Measurements from ENCODE around the gene MED20. TPM values are rescaled to one million over a fixed set of nuclear protein-coding genes. Genes with fewer than 3 reads are reported as not detected.

Gene MED20
- total RNA-seq, 2 donors from 2014 or later = 18.5 to 18.8 TPM

DNA sequence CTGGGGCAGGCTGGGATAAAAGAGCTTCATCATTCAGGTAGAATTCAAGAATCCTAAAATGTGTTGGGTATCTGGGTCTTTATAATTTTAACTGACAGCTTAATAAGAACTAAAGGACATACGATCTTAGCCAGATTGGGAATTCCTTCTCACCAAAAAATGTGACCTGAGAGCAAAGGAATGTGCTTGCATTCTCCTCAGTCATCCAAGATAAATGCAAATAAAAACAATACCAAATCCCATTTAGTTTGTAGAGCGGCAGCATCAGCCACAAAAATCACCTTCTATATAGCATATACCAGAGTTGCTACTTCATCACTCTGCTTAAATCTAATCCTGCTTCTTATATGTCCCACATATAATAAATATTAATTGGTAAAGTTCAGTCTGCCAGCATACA, 42.7 kb downstream of the MED20 start:
- DNase-seq = no peak
- intact Hi-C loops (cut with DNase I, micrococcal nuclease) = no loop called here
- ATAC-seq = no peak

DNA sequence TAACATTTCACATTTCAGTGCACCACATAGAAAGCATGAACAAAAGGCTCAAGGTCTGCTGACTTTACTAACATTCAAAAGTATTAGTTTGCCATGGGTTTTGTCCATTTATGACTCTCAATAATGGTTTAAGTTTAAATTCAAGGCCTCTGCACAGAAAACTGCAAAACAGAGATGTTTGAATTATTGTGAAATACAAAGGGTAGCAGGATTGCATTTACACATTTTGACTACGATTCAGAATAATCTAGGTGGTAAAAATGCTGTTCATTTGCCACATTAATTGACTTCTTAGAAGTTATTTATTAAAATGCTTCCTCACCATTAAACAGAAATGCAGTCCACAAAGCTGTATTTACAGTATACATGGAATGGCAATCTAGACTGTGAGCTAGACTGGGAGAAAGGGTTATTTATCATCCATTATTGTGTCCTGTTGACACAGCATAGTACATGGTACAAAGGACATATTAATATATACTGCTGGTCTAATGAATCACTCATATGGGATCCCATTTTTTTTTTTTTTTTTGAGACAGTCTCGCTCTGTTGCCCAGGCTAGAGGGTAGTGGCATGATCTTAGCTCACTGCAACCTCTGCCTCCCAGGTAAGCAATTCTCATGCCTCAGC, 43.8 kb downstream of the MED20 start:
- no peak for ATAC-seq
- intact Hi-C loops (cut with DNase I, micrococcal nuclease) = no loop called here
- DNase-seq = no peak

DNA sequence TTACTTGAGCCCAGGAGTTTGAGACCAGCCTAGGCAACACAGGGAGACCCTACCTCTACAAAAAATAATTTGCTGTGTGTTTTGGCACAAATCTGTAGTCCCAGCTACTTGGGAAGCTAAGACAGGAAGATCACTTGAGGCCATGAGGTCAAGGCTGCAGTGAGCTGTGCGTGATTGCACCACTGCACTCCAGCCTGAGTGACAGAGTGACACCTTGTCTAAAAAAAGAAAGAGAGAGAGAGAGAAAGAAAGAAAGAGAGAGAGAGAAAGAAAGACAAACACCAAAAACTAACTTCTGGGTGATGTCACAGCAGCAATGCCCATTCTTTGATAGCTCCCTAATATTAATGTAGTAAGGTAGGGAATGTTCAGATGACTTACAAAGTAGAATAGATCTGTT, 46.2 kb downstream of the MED20 start:
- DNase-seq = no peak
- no peak for ATAC-seq
- intact Hi-C loops (cut with DNase I, micrococcal nuclease) = no loop called here

DNA sequence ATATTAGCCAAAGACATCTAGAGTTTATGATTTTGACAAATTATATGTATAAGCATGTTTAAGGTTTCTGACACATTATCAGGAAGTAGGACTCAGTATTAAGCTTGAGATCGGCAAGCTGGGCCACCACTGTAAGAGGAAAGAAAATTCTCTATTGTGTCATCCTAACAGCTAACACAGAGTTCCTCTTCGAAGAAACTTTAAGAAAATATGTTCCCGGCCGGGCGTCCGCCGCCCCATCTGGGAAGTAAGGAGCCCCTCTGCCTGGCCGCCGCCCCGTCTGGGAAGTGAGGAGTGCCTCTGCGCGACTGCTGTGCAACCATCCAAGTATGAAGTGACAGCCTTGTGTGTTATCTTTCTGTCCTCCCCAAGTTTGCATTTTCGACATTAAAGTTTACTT, 48.8 kb downstream of the MED20 start:
- DNase-seq (no peak), ATAC-seq (no peak)
- intact Hi-C loops (cut with DNase I, micrococcal nuclease) = no loop called here

DNA sequence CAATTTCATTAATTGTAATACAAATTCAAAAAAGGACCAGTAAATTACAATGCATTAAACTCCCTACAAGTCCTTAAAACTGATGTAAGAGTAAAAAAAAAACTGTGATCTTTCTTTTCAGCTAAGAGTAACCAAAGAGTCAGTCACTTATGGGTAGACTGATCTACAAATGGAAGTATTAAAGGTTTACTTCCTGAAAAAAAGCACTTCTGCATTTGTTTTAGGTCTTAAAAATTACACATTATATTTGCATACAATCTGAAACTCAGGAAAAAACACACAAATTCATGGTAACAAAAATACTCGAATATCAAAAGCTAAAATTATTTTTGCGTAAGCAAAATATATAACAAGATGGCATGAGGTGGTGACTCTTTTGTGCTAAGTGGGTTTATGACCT, 49.2 kb downstream of the MED20 start:
- ATAC-seq (no peak), DNase-seq (no peak)
- intact Hi-C loops (cut with DNase I, micrococcal nuclease) = no loop called here

DNA sequence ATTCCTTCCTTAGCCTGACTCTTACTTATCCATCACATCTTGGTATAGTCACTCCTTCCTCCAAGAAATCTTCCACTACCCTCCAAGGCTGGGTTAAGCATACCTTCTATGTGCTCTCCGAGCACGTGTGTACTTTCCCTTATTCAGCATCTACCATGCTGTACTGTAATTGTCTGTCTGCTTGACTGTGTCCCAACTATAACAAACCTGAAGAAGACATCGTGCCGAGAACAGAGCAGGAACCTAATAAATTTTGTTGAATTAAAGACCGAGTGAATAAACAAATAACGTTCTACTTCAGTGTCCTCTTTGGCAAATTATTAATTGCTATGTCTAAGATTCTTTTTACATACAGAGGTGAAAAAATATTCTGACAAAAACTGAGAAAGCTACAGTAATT, 61.6 kb downstream of the MED20 start:
- intact Hi-C loops (cut with DNase I, micrococcal nuclease) = no loop called here
- DNase-seq (no peak), ATAC-seq (no peak)

DNA sequence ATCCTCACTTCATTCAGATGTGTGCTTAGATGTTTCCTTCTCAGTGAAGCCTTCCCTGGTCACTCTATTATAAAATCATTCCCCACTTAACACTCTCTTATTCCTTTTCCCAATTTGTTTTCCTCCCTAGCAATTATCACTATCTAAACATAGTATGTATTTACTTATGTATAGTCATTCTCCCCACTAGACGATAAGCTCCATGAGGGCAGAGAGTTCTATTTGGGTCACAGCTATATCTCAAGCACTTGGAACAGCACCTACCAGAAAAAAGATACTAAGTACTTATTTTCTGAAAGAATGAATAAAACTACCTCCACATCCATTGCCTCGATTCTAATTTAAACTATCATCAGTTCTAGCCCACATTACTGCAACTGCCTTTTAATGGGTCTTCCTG, 62.2 kb downstream of the MED20 start:
- intact Hi-C loops (cut with DNase I, micrococcal nuclease) = no loop called here
- ATAC-seq (no peak), DNase-seq (no peak)

Other genes starting within 250 kb of the MED20 start
- 10 to 100 TPM; 24.3 to 29.7 TPM for gene TFEB, start 185.5 kb downstream of the MED20 start, total RNA-seq
- gene PGC, start 173.7 kb downstream of the MED20 start, total RNA-seq = not detected
- 1 to 10 TPM; 3.3 to 4.4 TPM for gene FRS3, start 141.2 kb downstream of the MED20 start, total RNA-seq
- gene PRICKLE4, start 140.4 kb downstream of the MED20 start, total RNA-seq = 1 to 10 TPM; 4.7 to 6.7 TPM
- gene TOMM6, start 133.4 kb downstream of the MED20 start, total RNA-seq = 10 to 100 TPM; 97.1 to 98.4 TPM
- 1 to 10 TPM; 2.1 to 2.9 TPM for gene USP49, start 25.8 kb downstream of the MED20 start, total RNA-seq
- gene BYSL, start 360 bp upstream of the MED20 start, total RNA-seq = 10 to 100 TPM in 1 of 2 donors, 1 to 10 TPM in 1; 8.8 to 10.3 TPM
- gene CCND3, start 20.7 kb upstream of the MED20 start, total RNA-seq = 10 to 100 TPM; 64.0 to 68.4 TPM
- 10 to 100 TPM; 19.0 to 19.7 TPM for gene TAF8, start 129.4 kb upstream of the MED20 start, total RNA-seq
- gene C6orf132, start 221.5 kb upstream of the MED20 start, total RNA-seq = 10 to 100 TPM; 49.7 to 66.2 TPM